Loucy (cell line): ENCODE data around the gene FAM120B.

Source experiments
- H2AFZ ChIP-seq: fragments of 200-600 bp; sonication (generic); 2 replicates; pipeline ENCODE4 v1.6.0; 2016; ENCODE audit warnings: antibody characterized with exemption, mild to moderate bottlenecking, low read length, moderate library complexity
- H3F3A ChIP-seq: fragments of 200-600 bp; 2 replicates; pipeline ENCODE4 v1.6.0; 2016; ENCODE audit warnings: antibody characterized with exemption, low read depth, mild to moderate bottlenecking
- H3K27me3 ChIP-seq: fragments of 200-600 bp; sonication (generic); 2 replicates; pipeline ENCODE4 v1.6.1; 2014; ENCODE audit warnings: low read length, mild to moderate bottlenecking; ENCODE audit not compliant: insufficient read depth, poor library complexity, severe bottlenecking
- H3K36me3 ChIP-seq: fragments of 200-600 bp; sonication (generic); 2 replicates; pipeline ENCODE4 v1.6.1; 2016; ENCODE audit warnings: low read length; ENCODE audit not compliant: insufficient read depth
- H3K4me1 ChIP-seq: fragments of 200-600 bp; sonication (generic); 2 replicates; pipeline ENCODE4 v1.5.1; 2014; ENCODE audit warnings: low read length, mild to moderate bottlenecking; ENCODE audit not compliant: insufficient read depth, poor library complexity, severe bottlenecking
- H3K4me2 ChIP-seq: fragments of 200-600 bp; sonication (generic); 2 replicates; pipeline ENCODE4 v1.6.0; 2014; ENCODE audit warnings: antibody characterized with exemption, low read length, low read depth, mild to moderate bottlenecking; ENCODE audit not compliant: poor library complexity, severe bottlenecking
- H3K4me3 ChIP-seq: fragments of 200-600 bp; sonication (generic); 2 replicates; pipeline ENCODE4 v1.5.1; 2014; ENCODE audit warnings: low read length, mild to moderate bottlenecking, mixed read lengths; ENCODE audit not compliant: poor library complexity, severe bottlenecking
- H3K79me2 ChIP-seq: fragments of 200-600 bp; sonication (generic); 2 replicates; pipeline ENCODE4 v1.6.1; 2014; ENCODE audit warnings: low read length; ENCODE audit not compliant: insufficient read depth
- H3K9ac ChIP-seq: fragments of 200-600 bp; sonication (generic); 2 replicates; pipeline ENCODE4 v1.6.0; 2014; ENCODE audit warnings: mild to moderate bottlenecking, low read depth, low read length, moderate library complexity; ENCODE audit not compliant: poor library complexity, severe bottlenecking
- H3K9me2 ChIP-seq: fragments of 200-600 bp; sonication (generic); replicated peaks from 2 replicates; pipeline ENCODE4 v1.6.1; 2016; ENCODE audit warnings: low read depth, low read length, mixed read lengths
- H3K9me3 ChIP-seq: fragments of 200-600 bp; sonication (generic); 2 replicates; pipeline ENCODE4 v1.6.1; 2014; ENCODE audit warnings: mild to moderate bottlenecking, antibody characterized with exemption, low read length, low read depth; ENCODE audit not compliant: insufficient read depth
- H4K20me1 ChIP-seq: fragments of 200-600 bp; sonication (generic); 2 replicates; pipeline ENCODE4 v1.6.0; 2014; ENCODE audit warnings: antibody characterized with exemption, low read length, mild to moderate bottlenecking; ENCODE audit not compliant: insufficient read depth, poor library complexity, severe bottlenecking
- CTCF ChIP-seq: fragments of 200-600 bp; sonication (generic); conservative IDR thresholded peaks from 2 replicates; pipeline ENCODE4 v1.5.1; 2014; ENCODE audit warnings: mild to moderate bottlenecking, antibody characterized with exemption, low read length
- EZH2phosphoT487 ChIP-seq: fragments of 200-600 bp; IDR thresholded peaks from 2 replicates; pipeline ENCODE4 v1.6.1; 2018; ENCODE audit warnings: antibody characterized with exemption, mild to moderate bottlenecking, moderate library complexity, borderline replicate concordance

Gene FAM120B

GRCh38 chr6:170429450-170429849, 122.9 kb downstream of the FAM120B start:
- no peaks in the 10 kb centered on the region for H3K27me3 ChIP-seq
- no peak overlapping the region for H3K9ac ChIP-seq
- TF ChIP-seq EZH2phosphoT487 (no peak), CTCF (no peak)
- H2AFZ ChIP-seq = no peak overlapping the region
- no peaks in the 10 kb centered on the region for H3K9me2 ChIP-seq
- H3K36me3 ChIP-seq = no peaks in the 10 kb centered on the region
- no peaks in the 10 kb centered on the region for H3K79me2 ChIP-seq
- H3K4me2 ChIP-seq = no peak overlapping the region
- H3K4me3 ChIP-seq = no peak overlapping the region
- H4K20me1 ChIP-seq = no peaks in the 10 kb centered on the region
- H3K4me1 ChIP-seq = no peaks in the 10 kb centered on the region
- H3F3A ChIP-seq = no peaks in the 10 kb centered on the region
- H3K9me3 ChIP-seq = no peaks in the 10 kb centered on the region; the same call in 1 of the 2 replicates

GRCh38 chr6:170433163-170434116, 126.9 kb downstream of the FAM120B start:
- H3K4me3 ChIP-seq = no peak overlapping the region
- H3K36me3 ChIP-seq = no peaks in the 10 kb centered on the region
- H3K79me2 ChIP-seq = no peaks in the 10 kb centered on the region
- no peaks in the 10 kb centered on the region for H4K20me1 ChIP-seq
- H3K27me3 ChIP-seq = no peaks in the 10 kb centered on the region
- H3F3A ChIP-seq = no peaks in the 10 kb centered on the region
- no peak overlapping the region for H3K4me2 ChIP-seq
- no peaks in the 10 kb centered on the region for H3K9me2 ChIP-seq
- peaks cover 15% of the 10 kb centered on the region; the same call in 1 of the 2 replicates for H3K9me3 ChIP-seq
- no peak overlapping the region for H3K9ac ChIP-seq
- TF ChIP-seq CTCF (no peak), EZH2phosphoT487 (no peak)
- no peaks in the 10 kb centered on the region for H3K4me1 ChIP-seq
- H2AFZ ChIP-seq = no peak overlapping the region

GRCh38 chr6:170434117-170434820, 127.7 kb downstream of the FAM120B start:
- TF ChIP-seq EZH2phosphoT487 (no peak), CTCF (no peak)
- Histone ChIP-seq H3K9me3 (peaks cover 15% of the 10 kb centered on the region; the same call in 1 of the 2 replicates), H2AFZ (no peak overlapping the region)

More at GRCh38 chr6:170434117-170434820, 127.7 kb downstream of the FAM120B start:
- Histone ChIP-seq H3K9me2 (no peaks in the 10 kb centered on the region), H3K4me2 (no peak overlapping the region), H3K4me3 (no peak overlapping the region), H3K4me1 (no peaks in the 10 kb centered on the region), H3K27me3 (no peaks in the 10 kb centered on the region), H3F3A (no peaks in the 10 kb centered on the region), H3K79me2 (no peaks in the 10 kb centered on the region), H3K36me3 (no peaks in the 10 kb centered on the region), H4K20me1 (no peaks in the 10 kb centered on the region), H3K9ac (no peak overlapping the region)
